ENCODE results near the gene RTP3.
"Not testable (repeated sequence)": the region's sequence is repeated elsewhere in the genome, so short reads cannot be mapped to it uniquely, and the experiment has no call there.

DNA sequence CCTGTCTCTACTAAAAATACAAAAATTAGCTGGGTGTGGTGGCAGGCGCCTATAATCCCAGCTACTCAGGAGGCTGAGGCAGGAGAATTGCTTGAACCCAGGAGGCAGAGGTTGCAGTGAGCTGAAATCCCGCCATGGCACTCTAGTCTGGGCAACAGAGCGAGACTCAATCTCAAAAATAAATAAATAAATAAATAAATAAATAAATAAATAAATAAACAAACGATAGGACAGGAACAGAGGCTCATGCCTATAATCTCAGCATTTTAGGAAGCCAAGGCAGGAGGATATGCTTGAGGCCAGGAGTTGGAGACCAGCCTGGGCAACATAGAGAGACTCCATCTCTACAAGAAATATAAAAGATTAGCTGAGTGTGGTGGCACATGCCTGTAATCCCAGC lies 24.4 kb downstream of the RTP3 start:
- TF ChIP-seq, protein P1, sequence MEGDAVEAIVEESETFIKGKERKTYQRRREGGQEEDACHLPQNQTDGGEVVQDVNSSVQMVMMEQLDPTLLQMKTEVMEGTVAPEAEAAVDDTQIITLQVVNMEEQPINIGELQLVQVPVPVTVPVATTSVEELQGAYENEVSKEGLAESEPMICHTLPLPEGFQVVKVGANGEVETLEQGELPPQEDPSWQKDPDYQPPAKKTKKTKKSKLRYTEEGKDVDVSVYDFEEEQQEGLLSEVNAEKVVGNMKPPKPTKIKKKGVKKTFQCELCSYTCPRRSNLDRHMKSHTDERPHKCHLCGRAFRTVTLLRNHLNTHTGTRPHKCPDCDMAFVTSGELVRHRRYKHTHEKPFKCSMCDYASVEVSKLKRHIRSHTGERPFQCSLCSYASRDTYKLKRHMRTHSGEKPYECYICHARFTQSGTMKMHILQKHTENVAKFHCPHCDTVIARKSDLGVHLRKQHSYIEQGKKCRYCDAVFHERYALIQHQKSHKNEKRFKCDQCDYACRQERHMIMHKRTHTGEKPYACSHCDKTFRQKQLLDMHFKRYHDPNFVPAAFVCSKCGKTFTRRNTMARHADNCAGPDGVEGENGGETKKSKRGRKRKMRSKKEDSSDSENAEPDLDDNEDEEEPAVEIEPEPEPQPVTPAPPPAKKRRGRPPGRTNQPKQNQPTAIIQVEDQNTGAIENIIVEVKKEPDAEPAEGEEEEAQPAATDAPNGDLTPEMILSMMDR (IDR thresholded peaks at IDR 0.05), result not testable (repeated sequence)
- not testable (repeated sequence) for TF ChIP-seq POLR2A (IDR thresholded peaks at IDR 0.05; ENCODE audit: low read depth); POLR2AphosphoS5 (IDR thresholded peaks at IDR 0.05)
